ENCODE results near the gene UGT1A7.

DNA sequence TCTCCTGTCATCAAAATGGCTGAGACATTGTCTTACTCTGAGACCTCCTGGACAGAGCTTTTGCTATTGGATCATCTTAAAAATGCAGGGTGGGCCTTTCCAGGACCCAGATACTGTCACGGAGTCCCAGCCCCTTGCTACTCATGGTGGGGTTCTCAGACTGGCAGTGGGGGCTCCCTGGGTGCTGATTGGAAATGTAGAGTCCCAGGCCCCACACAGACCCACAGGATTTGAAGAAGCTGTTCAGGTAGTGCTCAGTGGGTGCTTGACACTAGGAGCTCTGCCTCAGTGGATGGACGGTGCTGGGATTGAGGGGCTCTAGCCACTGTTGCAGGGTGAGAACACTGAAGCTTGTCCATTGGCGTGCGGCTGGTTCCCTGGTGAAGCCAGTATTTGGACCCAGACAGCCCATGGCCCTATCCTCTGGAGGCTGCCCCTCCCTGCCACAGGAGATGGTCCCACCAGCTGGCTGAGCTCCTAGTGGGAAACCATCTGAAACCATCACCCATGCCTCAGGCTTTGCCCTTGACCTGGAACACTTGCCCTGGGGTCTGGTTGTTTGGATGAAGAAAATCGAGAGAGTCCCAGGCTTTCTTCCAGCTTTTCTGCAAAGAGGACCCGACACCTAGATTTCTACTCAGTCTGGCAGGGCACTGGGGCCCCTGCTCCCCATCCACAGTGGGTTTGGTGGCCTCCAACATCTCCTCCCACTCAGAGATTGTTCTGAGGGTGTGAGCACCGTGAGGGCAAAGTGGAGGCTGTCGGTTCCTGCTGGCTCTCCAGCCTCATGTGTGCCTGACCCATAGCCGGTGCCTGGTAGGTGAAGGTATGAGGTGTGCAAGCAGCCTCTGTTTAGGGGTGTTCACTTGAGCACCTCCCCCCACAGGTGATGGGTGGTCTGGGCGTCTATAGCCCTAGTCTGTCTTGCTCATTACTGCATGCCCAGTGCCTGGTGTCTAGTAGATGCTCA lies 126.5 kb downstream of the UGT1A7 start:
- TF ChIP-seq CTCF (IDR thresholded peaks at IDR 0.05; ENCODE audit: low read depth, low read length, poor library complexity, severe bottlenecking) = no peak
- TF ChIP-seq EZH2phosphoT487 (IDR thresholded peaks at IDR 0.05; ENCODE audit: borderline replicate concordance, low read length) = no peak

All from DOHH2 (cell line).